GM12801 (cell line): ENCODE data around the gene DNAAF1.

Source experiments
- TF ChIP-seq, protein P1 (sequence below): IDR thresholded peaks from one replicate; pipeline ENCODE4 v1.5.1; 2011; ENCODE audit warnings: control low read depth; ENCODE audit not compliant: insufficient read length; ENCODE audit errors: extremely low read depth

Gene DNAAF1

DNA sequence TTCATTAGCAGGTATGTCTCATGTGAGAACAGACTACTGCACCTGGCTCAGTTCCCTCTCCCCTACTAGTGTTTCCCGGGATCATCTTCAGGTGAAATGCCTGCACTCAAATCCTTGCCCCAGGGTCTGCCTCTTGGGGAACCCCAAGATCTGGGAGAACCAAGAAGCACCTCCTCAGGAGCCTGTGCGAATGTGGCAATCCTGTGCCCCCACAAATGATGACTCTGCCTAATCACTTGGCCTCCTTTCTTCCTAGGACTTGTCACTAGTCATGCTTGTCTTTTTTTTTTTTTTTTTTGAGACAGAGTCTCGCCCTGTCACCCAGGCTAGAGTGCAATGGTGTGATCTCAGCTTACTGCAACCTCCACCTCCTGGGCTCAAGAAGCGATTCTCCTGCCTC is 67.5 kb downstream of the DNAAF1 start:
- TF ChIP-seq, protein P1, sequence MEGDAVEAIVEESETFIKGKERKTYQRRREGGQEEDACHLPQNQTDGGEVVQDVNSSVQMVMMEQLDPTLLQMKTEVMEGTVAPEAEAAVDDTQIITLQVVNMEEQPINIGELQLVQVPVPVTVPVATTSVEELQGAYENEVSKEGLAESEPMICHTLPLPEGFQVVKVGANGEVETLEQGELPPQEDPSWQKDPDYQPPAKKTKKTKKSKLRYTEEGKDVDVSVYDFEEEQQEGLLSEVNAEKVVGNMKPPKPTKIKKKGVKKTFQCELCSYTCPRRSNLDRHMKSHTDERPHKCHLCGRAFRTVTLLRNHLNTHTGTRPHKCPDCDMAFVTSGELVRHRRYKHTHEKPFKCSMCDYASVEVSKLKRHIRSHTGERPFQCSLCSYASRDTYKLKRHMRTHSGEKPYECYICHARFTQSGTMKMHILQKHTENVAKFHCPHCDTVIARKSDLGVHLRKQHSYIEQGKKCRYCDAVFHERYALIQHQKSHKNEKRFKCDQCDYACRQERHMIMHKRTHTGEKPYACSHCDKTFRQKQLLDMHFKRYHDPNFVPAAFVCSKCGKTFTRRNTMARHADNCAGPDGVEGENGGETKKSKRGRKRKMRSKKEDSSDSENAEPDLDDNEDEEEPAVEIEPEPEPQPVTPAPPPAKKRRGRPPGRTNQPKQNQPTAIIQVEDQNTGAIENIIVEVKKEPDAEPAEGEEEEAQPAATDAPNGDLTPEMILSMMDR = no peak

DNA sequence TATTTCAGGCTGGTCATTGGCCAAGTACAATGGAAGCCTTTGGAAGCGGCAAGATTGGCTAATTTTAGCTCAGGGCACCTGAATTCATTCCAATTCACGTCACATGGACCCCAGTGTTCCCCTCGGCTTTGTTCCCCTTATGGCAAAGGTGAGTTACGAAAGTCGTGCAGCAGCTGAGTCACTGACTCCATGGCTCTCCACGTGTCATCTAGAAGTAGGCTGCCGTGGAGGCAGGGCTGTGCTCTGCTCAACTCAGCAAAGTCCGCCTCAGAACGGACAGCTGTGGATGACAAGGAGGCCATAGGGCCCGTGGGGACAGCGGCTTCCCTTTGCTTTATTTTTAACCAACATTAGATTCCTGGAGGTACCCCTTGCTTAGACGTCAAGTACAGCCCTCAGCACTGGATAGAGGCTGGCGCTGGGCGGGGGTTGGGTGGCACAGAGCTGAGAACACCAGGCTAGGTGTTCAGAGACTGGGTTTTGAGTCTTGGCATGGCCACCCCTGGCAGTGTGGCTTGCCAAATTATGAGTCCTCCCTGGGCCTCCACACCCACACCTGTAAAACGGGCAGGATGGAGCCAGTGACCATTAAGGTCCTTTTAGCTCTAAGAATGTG is 69.5 kb downstream of the DNAAF1 start:
- TF ChIP-seq, protein P1 = no peak

DNA sequence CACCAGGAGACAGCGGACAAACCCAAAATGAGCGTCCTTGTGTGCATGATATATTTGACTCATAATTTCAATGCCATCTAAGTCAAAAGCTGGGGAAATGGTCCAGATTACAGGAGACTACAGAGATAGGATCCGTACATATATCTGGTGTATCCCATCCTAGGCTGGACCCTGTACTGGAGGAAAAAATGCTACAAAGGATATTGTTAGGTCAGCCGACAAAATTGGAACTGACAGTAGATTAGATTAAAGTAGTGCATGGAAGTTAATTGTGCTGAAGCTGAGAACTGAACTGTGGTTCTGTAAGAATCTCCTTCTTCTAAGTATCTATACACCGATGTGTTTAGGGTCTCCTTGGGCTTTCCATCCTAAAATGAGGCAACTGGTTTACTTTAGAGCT is 70.4 kb downstream of the DNAAF1 start:
- TF ChIP-seq, protein P1 = no peak

DNA sequence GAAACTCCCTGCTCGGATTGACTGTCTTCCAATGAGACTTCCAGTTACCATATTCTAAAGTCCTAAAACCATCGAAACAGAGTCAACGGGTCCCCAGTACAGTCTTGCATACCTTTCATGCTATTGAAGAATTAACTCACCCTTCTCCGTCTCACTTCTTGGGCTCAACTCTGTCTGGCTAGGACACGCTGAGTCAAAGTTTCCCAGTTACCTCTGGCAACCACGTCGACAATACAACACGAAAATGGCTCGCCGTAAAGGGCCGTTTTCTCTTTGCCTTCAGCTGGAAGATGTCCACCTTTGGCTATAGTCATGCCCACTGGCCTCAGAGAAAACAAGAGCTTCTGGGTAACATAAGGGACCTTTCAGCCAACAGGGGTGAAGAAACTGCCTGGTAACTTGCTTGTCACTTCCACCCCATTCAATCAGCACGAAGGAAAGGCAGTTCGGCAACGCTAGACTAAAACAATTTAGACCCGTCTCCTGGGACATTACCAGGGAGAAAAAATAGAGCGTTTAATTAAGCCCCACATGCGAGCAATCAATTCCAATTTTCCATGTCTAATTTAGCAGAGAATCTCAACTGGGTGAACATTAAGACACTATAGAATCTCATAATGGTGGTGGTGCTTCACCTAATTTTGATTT is 73.2 kb downstream of the DNAAF1 start:
- TF ChIP-seq, protein P1 = no peak

DNA sequence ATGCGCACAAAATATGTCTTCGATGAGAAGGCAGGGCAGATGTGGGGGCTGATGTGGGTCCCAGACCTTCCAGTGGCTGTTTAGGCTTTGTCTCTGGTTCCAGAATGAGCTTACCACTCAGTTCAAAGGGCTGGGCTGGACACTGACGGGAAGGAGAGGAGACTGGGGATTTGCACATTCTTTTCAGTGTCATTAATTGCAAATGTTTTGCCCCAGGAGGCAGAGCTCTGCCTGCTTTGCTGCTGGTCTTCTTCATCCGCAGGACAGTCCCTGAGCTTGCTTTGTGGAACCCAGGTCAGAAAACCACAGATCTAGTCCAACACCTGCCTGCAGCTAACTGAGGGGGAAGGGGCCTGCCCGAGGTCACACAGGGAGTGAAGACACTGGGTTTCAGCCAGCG is 73.8 kb downstream of the DNAAF1 start:
- TF ChIP-seq, protein P1 = no peak

DNA sequence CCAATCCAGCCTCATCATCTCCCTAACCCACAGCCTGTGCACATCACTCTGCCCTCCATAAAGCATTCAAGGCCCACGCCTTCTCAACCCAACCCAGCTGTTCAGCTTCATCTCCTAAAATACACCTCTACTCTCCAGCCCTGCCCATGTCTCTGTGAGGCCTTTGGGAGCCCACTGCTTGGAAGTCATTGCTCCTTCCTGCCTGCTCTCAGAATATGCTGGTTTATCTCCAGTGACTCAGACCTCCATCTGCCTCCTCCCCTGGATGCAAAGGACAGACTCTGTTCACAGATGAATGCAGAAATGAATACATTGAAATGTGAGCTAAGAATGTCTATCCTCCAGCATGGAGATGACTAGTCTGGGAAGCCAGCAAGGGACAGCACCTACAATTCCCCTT is 75.7 kb downstream of the DNAAF1 start:
- TF ChIP-seq, protein P1 = no peak

DNA sequence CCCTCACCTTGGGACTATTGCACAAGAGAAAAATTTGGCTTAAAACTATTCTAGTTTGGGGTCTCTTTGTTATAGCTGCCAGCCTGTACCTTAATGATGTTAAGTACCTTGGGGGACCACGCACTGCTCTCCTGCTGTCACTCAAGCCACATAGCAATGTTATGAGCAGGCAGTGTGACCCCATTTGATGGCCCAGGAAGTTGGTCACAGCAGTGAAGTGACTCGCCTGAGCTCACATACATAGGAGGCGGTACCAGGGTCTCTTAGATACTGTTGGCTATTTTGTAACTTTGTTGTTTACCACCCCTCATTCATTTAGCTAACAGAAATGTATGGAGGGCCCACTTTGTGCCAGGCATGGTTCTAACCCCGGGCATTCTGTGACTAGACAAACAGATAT is 78.3 kb downstream of the DNAAF1 start:
- TF ChIP-seq, protein P1 = no peak
